Neural cell (in vitro differentiated cells): Measurements from ENCODE around the gene SLC2A5. TPM values are rescaled to one million over a fixed set of nuclear protein-coding genes. Genes with fewer than 3 reads are reported as not detected.

Experiments
- H2AFZ ChIP-seq: fragments of 200-600, 300-800 bp; sonication (generic), shearing (Covaris generic); 2 replicates; pipeline ENCODE4 v1.6.0; 2014; ENCODE audit warnings: low read depth, mild to moderate bottlenecking, antibody characterized with exemption, low read length, moderate library complexity
- H3F3A ChIP-seq: fragments of 200-600 bp; shearing (Covaris generic); 2 replicates; pipeline ENCODE4 v1.6.1; 2016; ENCODE audit warnings: mild to moderate bottlenecking, moderate library complexity, mixed read lengths, antibody characterized with exemption, low read length; ENCODE audit not compliant: insufficient read depth, poor library complexity, severe bottlenecking
- H3K27ac ChIP-seq: fragments of 200-600, 300-800 bp; sonication (generic), shearing (Covaris generic); 2 replicates; pipeline ENCODE4 v1.5.1; 2014; ENCODE audit warnings: mild to moderate bottlenecking, low read length, moderate library complexity
- H3K27me3 ChIP-seq: fragments of 300-800, 200-600 bp; sonication (generic), shearing (Covaris generic); 2 replicates; pipeline ENCODE4 v1.6.0; 2014; ENCODE audit warnings: mild to moderate bottlenecking, low read depth, low read length, moderate library complexity; ENCODE audit not compliant: insufficient read depth
- H3K36me3 ChIP-seq: fragments of 300-800, 200-600 bp; sonication (generic), shearing (Covaris generic); 2 replicates; pipeline ENCODE4 v1.5.1; 2014; ENCODE audit warnings: mild to moderate bottlenecking, antibody characterized with exemption, low read length, moderate library complexity; ENCODE audit not compliant: insufficient read depth
- H3K4me2 ChIP-seq: fragments of 300-800, 200-600 bp; sonication (generic), shearing (Covaris generic); 2 replicates; pipeline ENCODE4 v1.6.0; 2014; ENCODE audit warnings: mild to moderate bottlenecking, low read length
- H3K4me3 ChIP-seq: fragments of 300-800, 200-600 bp; sonication (generic), shearing (Covaris generic); 2 replicates; pipeline ENCODE4 v1.5.1; 2014; ENCODE audit warnings: mild to moderate bottlenecking, low read length, moderate library complexity
- H3K79me2 ChIP-seq: fragments of 200-600 bp; shearing (Covaris generic); replicated peaks from 2 replicates; pipeline ENCODE4 v1.6.0; 2014; ENCODE audit warnings: mild to moderate bottlenecking, low read length, moderate library complexity; ENCODE audit not compliant: insufficient read depth
- H3K9ac ChIP-seq: fragments of 300-800, 200-600 bp; sonication (generic), shearing (Covaris generic); 2 replicates; pipeline ENCODE4 v1.6.1; 2016; ENCODE audit warnings: mild to moderate bottlenecking, low read length, mixed read lengths
- H3K9me2 ChIP-seq: fragments of 200-600 bp; shearing (Covaris generic); 2 replicates; pipeline ENCODE4 v1.6.1; 2016; ENCODE audit warnings: mild to moderate bottlenecking, low read length, mixed read lengths; ENCODE audit not compliant: insufficient read depth
- H3K9me3 ChIP-seq: fragments of 200-600, 300-800 bp; sonication (generic), shearing (Covaris generic); 2 replicates; pipeline ENCODE4 v1.6.1; 2016; ENCODE audit warnings: mild to moderate bottlenecking, mixed run types, low read length, moderate library complexity, mixed read lengths
- H4K20me1 ChIP-seq: fragments of 200-600 bp; shearing (Covaris generic); 2 replicates; pipeline ENCODE4 v1.6.1; 2016; ENCODE audit warnings: mild to moderate bottlenecking, mixed run types; ENCODE audit not compliant: insufficient read depth
- EP300 ChIP-seq: fragments of 450-650 bp; conservative IDR thresholded peaks from 2 replicates; pipeline ENCODE4 v1.6.1; 2014; ENCODE audit warnings: antibody characterized with exemption, mild to moderate bottlenecking, moderate library complexity; ENCODE audit not compliant: poor library complexity, severe bottlenecking
- EZH2 ChIP-seq: fragments of 200-600, 300-800 bp; shearing (Covaris generic), sonication (generic); IDR thresholded peaks from 2 replicates; pipeline ENCODE4 v1.6.1; 2014; ENCODE audit warnings: antibody characterized with exemption, low read length, borderline replicate concordance, mild to moderate bottlenecking; ENCODE audit not compliant: insufficient read depth, poor library complexity, severe bottlenecking
- MXI1 ChIP-seq: fragments of 450-650 bp; conservative IDR thresholded peaks from 2 replicates; pipeline ENCODE4 v1.6.1; 2014; ENCODE audit warnings: antibody characterized with exemption, mild to moderate bottlenecking; ENCODE audit not compliant: poor library complexity, severe bottlenecking
- POLR2AphosphoS5 ChIP-seq: IDR thresholded peaks from 2 replicates; pipeline ENCODE4 v1.6.1; 2012
- RAD21 ChIP-seq: fragments of 450-650 bp; conservative IDR thresholded peaks from 2 replicates; pipeline ENCODE4 v1.6.1; 2014; ENCODE audit warnings: antibody characterized with exemption, mild to moderate bottlenecking, moderate library complexity
- SMC3 ChIP-seq: fragments of 450-650 bp; conservative IDR thresholded peaks from 2 replicates; pipeline ENCODE4 v1.6.1; 2014; ENCODE audit warnings: antibody characterized with exemption, mild to moderate bottlenecking, moderate library complexity; ENCODE audit not compliant: poor library complexity
- TAF1 ChIP-seq: IDR thresholded peaks from 2 replicates; pipeline ENCODE4 v1.6.1; 2012; ENCODE audit warnings: low read depth
- polyA plus RNA-seq: library from polyadenylated mRNA; depleted of rRNA; stranded (reverse); fragments of >200 nt; gene quantifications from 2 replicates; pipeline ENCODE4 v1.2.3, GENCODE V29; 2014
- TF ChIP-seq, protein P1 (sequence below): IDR thresholded peaks from 2 replicates; pipeline ENCODE4 v1.6.1; 2012; ENCODE audit warnings: borderline replicate concordance
- TF ChIP-seq, protein P2 (sequence below): fragments of 450-650 bp; IDR thresholded peaks from 2 replicates; pipeline ENCODE4 v1.5.1; 2014; ENCODE audit warnings: antibody characterized with exemption, mild to moderate bottlenecking, moderate library complexity; ENCODE audit not compliant: poor library complexity, severe bottlenecking

The SLC2A5 gene
- polyA plus RNA-seq, 1 donor from 2014 or later = not detected

DNA sequence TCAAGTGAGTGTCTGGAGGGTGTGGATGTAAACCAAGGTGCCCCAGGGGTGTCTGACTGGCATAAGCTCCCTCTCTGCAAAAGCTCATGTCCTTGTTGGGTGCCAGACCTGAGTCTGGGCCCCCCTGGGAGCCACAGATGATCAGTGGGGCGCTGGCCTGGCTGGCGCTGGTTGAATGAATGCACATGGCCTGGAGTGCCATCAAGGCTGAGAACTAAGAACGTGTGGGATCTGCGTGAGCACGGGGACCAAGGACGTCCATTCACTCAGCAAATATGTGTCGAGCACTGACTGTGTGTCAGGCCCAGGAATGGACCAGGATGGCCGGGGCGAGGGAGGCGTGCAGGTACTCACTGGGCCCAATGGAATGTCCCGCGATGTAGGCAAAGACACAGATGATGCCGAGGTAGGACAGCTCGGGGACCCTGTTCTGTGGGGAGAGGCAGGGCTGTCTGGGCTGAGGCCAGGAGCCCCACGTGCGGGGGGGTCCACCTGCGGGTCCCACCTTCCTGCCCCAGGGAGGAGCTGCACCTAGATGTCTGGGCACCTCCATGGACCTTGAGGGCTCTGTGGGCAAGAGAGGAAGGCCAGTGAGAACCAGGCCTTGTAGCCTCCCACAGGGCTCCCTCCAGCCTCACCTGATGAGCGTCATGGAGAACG lies 62.3 kb downstream of the SLC2A5 start:
- H4K20me1 ChIP-seq = no peaks in the 10 kb centered on the region
- no peaks in the 10 kb centered on the region for H3K79me2 ChIP-seq
- no peaks in the 10 kb centered on the region for H3K9me3 ChIP-seq
- H3K27ac ChIP-seq = no peak overlapping the region
- H3F3A ChIP-seq = no peaks in the 10 kb centered on the region
- no peak overlapping the region for H3K9ac ChIP-seq
- H3K4me2 ChIP-seq = no peak overlapping the region
- H3K27me3 ChIP-seq = no peaks in the 10 kb centered on the region
- no peaks in the 10 kb centered on the region for H3K9me2 ChIP-seq
- no peak overlapping the region for H3K4me3 ChIP-seq
- H3K36me3 ChIP-seq = no peaks in the 10 kb centered on the region
- TF ChIP-seq, protein P1, sequence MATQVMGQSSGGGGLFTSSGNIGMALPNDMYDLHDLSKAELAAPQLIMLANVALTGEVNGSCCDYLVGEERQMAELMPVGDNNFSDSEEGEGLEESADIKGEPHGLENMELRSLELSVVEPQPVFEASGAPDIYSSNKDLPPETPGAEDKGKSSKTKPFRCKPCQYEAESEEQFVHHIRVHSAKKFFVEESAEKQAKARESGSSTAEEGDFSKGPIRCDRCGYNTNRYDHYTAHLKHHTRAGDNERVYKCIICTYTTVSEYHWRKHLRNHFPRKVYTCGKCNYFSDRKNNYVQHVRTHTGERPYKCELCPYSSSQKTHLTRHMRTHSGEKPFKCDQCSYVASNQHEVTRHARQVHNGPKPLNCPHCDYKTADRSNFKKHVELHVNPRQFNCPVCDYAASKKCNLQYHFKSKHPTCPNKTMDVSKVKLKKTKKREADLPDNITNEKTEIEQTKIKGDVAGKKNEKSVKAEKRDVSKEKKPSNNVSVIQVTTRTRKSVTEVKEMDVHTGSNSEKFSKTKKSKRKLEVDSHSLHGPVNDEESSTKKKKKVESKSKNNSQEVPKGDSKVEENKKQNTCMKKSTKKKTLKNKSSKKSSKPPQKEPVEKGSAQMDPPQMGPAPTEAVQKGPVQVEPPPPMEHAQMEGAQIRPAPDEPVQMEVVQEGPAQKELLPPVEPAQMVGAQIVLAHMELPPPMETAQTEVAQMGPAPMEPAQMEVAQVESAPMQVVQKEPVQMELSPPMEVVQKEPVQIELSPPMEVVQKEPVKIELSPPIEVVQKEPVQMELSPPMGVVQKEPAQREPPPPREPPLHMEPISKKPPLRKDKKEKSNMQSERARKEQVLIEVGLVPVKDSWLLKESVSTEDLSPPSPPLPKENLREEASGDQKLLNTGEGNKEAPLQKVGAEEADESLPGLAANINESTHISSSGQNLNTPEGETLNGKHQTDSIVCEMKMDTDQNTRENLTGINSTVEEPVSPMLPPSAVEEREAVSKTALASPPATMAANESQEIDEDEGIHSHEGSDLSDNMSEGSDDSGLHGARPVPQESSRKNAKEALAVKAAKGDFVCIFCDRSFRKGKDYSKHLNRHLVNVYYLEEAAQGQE = no peak
- TF ChIP-seq, protein P2, sequence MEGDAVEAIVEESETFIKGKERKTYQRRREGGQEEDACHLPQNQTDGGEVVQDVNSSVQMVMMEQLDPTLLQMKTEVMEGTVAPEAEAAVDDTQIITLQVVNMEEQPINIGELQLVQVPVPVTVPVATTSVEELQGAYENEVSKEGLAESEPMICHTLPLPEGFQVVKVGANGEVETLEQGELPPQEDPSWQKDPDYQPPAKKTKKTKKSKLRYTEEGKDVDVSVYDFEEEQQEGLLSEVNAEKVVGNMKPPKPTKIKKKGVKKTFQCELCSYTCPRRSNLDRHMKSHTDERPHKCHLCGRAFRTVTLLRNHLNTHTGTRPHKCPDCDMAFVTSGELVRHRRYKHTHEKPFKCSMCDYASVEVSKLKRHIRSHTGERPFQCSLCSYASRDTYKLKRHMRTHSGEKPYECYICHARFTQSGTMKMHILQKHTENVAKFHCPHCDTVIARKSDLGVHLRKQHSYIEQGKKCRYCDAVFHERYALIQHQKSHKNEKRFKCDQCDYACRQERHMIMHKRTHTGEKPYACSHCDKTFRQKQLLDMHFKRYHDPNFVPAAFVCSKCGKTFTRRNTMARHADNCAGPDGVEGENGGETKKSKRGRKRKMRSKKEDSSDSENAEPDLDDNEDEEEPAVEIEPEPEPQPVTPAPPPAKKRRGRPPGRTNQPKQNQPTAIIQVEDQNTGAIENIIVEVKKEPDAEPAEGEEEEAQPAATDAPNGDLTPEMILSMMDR = no peak
- TF ChIP-seq POLR2AphosphoS5 = no peak
- TF ChIP-seq MXI1 = no peak
- TF ChIP-seq TAF1 = no peak
- no peak for TF ChIP-seq SMC3
- TF ChIP-seq EZH2 = no peak
- TF ChIP-seq RAD21 = no peak
- no peak for TF ChIP-seq EP300
- no peak overlapping the region for H2AFZ ChIP-seq

DNA sequence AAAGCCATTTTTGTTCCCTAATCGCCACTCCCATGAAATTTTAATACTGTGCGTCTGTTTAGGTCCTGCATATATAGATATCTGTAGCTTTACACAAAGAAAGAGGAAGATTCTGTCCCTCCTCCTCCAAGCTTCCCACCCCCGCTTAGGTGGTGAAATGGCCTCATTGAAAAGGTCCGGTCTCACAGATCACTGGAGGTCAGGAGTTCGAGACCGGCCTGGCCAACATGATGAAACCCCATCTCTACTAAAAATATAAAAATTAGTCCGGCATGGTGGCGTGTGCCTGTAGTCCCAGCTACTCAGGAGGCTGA lies 64.1 kb downstream of the SLC2A5 start:
- Histone ChIP-seq H4K20me1 (no peaks in the 10 kb centered on the region), H3K9me3 (no peaks in the 10 kb centered on the region), H3K4me3 (no peak overlapping the region), H3K79me2 (no peaks in the 10 kb centered on the region), H3K27ac (no peak overlapping the region), H2AFZ (no peak overlapping the region), H3F3A (no peaks in the 10 kb centered on the region), H3K4me2 (no peak overlapping the region), H3K9ac (no peak overlapping the region), H3K36me3 (no peaks in the 10 kb centered on the region), H3K27me3 (no peaks in the 10 kb centered on the region), H3K9me2 (no peaks in the 10 kb centered on the region)
- TF ChIP-seq SMC3 = no peak
- no peak for TF ChIP-seq POLR2AphosphoS5
- no peak for TF ChIP-seq MXI1
- TF ChIP-seq EP300 = no peak
- TF ChIP-seq, protein P1 = no peak
- no peak for TF ChIP-seq EZH2
- no peak for TF ChIP-seq TAF1
- TF ChIP-seq RAD21 = no peak
- TF ChIP-seq, protein P2 = no peak
